Measurements from ENCODE around the gene PRSS56.

DNA sequence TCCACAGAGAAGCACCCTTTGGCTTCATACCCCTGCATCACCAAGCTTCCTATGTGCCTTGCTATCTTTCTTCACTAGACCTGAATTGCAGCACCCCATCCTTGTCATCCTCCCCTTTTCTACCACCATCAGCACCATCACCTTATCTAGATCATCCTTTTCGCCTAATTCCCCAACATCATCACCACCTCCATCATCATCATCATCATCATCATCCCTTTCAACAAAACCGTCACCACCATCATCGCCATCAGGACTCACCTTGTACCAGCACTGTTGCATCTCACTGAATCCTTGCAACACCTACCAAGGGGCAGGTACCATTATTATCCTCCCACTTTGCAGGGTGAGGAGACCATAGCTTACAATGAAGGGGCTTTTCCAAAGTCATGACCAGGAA, 21.7 kb upstream of the PRSS56 start:
- TF ChIP-seq, protein P1, sequence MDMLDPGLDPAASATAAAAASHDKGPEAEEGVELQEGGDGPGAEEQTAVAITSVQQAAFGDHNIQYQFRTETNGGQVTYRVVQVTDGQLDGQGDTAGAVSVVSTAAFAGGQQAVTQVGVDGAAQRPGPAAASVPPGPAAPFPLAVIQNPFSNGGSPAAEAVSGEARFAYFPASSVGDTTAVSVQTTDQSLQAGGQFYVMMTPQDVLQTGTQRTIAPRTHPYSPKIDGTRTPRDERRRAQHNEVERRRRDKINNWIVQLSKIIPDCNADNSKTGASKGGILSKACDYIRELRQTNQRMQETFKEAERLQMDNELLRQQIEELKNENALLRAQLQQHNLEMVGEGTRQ (IDR thresholded peaks at IDR 0.05; ENCODE audit: low read length) = no peak
- TF ChIP-seq POLR2AphosphoS5 (IDR thresholded peaks at IDR 0.05; ENCODE audit: low read depth, low read length) (no peak), TBP (IDR thresholded peaks at IDR 0.05; ENCODE audit: low read depth, low read length) (no peak), TAF1 (IDR thresholded peaks at IDR 0.05; ENCODE audit: low read depth, low read length) (no peak), NRF1 (IDR thresholded peaks at IDR 0.05; ENCODE audit: low read depth, low read length) (no peak), POLR2A (IDR thresholded peaks at IDR 0.05; ENCODE audit: control extremely low read depth in 1 of 2, low read depth in 2 of 2, low read length in 2 of 2) (no peak), RFX5 (IDR thresholded peaks at IDR 0.05; ENCODE audit: borderline replicate concordance, low read depth, low read length) (no peak), EGR1 (IDR thresholded peaks at IDR 0.05; ENCODE audit: borderline replicate concordance, low read depth, low read length) (no peak)
- TF ChIP-seq, protein P2, sequence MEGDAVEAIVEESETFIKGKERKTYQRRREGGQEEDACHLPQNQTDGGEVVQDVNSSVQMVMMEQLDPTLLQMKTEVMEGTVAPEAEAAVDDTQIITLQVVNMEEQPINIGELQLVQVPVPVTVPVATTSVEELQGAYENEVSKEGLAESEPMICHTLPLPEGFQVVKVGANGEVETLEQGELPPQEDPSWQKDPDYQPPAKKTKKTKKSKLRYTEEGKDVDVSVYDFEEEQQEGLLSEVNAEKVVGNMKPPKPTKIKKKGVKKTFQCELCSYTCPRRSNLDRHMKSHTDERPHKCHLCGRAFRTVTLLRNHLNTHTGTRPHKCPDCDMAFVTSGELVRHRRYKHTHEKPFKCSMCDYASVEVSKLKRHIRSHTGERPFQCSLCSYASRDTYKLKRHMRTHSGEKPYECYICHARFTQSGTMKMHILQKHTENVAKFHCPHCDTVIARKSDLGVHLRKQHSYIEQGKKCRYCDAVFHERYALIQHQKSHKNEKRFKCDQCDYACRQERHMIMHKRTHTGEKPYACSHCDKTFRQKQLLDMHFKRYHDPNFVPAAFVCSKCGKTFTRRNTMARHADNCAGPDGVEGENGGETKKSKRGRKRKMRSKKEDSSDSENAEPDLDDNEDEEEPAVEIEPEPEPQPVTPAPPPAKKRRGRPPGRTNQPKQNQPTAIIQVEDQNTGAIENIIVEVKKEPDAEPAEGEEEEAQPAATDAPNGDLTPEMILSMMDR (IDR thresholded peaks at IDR 0.05; ENCODE audit: control extremely low read depth in 1 of 3, insufficient read depth in 1 of 3, low read depth in 1 of 3, low read length in 3 of 3) = no peak
- TF ChIP-seq, protein P3, sequence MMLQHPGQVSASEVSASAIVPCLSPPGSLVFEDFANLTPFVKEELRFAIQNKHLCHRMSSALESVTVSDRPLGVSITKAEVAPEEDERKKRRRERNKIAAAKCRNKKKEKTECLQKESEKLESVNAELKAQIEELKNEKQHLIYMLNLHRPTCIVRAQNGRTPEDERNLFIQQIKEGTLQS (IDR thresholded peaks at IDR 0.05; ENCODE audit: insufficient read depth, low read depth, low read length) = no peak

All from H1 (cell line).